Thymus (tissue), 11 donors: Measurements from ENCODE around the gene PDE4B. TPM values are rescaled to one million over a fixed set of nuclear protein-coding genes. Genes with fewer than 3 reads are reported as not detected.
A peak's percentile ranks its signal among the peaks of the same experiment; 100 is the strongest.

Source experiments
- DNase-seq, 9 donors: peaks; one replicate each; pipeline ENCODE4 v3.0.0-alpha.2; 2013; ENCODE audit warnings: low spot score in 9 of 9, low read depth in 6 of 9, missing footprints in 1 of 9
- H3K27ac ChIP-seq, 2 donors: one replicate each; pipeline ENCODE4 v1.5.1; 2013; ENCODE audit warnings: control low read depth in 1 of 2, low read depth in 1 of 2, low read length in 1 of 2, mild to moderate bottlenecking in 1 of 2, moderate library complexity in 1 of 2
- H3K27me3 ChIP-seq, 2 donors: one replicate each; pipeline ENCODE4 v1.5.1; 2013; ENCODE audit warnings: low read length in 1 of 2; ENCODE audit not compliant: control insufficient read depth in 2 of 2, insufficient read depth in 1 of 2
- H3K36me3 ChIP-seq, 2 donors: one replicate each; pipeline ENCODE4 v1.5.1; 2013; ENCODE audit warnings: low read length in 1 of 2, mild to moderate bottlenecking in 1 of 2, moderate library complexity in 1 of 2; ENCODE audit not compliant: control insufficient read depth in 2 of 2, insufficient read depth in 2 of 2
- H3K4me1 ChIP-seq, 2 donors: one replicate each; pipeline ENCODE4 v1.5.1; 2013; ENCODE audit warnings: low read length in 2 of 2; ENCODE audit not compliant: control insufficient read depth in 2 of 2, insufficient read depth in 2 of 2
- H3K4me3 ChIP-seq, 2 donors: one replicate each; pipeline ENCODE4 v1.5.1; 2013; ENCODE audit warnings: low read length in 2 of 2, control low read depth in 1 of 2, mild to moderate bottlenecking in 1 of 2
- H3K9me3 ChIP-seq, 2 donors: one replicate each; pipeline ENCODE4 v1.5.1; 2013; ENCODE audit warnings: low read length in 1 of 2, mild to moderate bottlenecking in 1 of 2; ENCODE audit not compliant: control insufficient read depth in 2 of 2, insufficient read depth in 1 of 2
- WGBS: extraction: QIAGEN DNeasy Blood & Tissue Kit; methylation state at CpG from one replicate; pipeline ENCODE4 v1.1.7; 2013; 5-methylcytosine and 5-hydroxymethylcytosine counted together
- polyA plus RNA-seq: library from polyadenylated mRNA; stranded (reverse); fragments of 200-250 nt; gene quantifications from one replicate; pipeline ENCODE4 v1.2.3, GENCODE V29; 2013
- total RNA-seq: library from RNA; stranded (reverse); fragments of 120-200 nt; gene quantifications from one replicate; pipeline ENCODE4 v1.2.4, GENCODE V29; 2013
- donor health status: healthy.

Gene PDE4B
- total and polyA plus RNA-seq, 2 donors, result 9.9 to 10.9 TPM

DNA sequence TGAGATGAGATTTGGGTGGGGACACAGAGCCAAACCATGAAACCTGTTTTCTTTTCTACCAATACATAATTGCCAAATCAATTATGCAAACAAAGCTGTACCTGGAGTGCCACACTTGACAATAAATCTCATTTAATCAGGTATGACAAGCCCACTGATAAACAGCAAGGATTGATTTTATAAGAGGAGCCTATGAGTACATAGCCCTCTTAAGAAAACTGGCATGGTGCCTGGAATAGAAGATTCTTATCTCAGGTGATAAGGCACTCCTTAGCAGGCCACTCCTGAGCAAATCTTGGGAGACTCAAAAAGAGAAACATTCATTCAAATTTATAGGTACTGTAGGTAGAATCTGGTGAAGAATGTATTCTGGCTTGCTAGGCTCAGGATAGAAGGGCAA lies 28.6 kb upstream of the PDE4B start:
- Histone ChIP-seq H3K27me3 (no peaks in the 10 kb centered on the region), H3K27ac (no peak overlapping the region)
- no peak for DNase-seq

GRCh38 chr1:65765631-65766030 lies 27.1 kb upstream of the PDE4B start:
- no peak overlapping the region for H3K27ac ChIP-seq
- no peaks in the 10 kb centered on the region for H3K4me1 ChIP-seq
- 83% methylated on average over 4 of the region's 4 CpGs for WGBS
- no peaks in the 10 kb centered on the region for H3K36me3 ChIP-seq
- H3K4me3 ChIP-seq, result no peak overlapping the region
- H3K9me3 ChIP-seq, result no peaks in the 10 kb centered on the region
- no peak for DNase-seq
- no peaks in the 10 kb centered on the region for H3K27me3 ChIP-seq

More for the DNA sequence above, 28.6 kb upstream of the PDE4B start:
- H3K36me3 ChIP-seq, result no peaks in the 10 kb centered on the region
- H3K4me1 ChIP-seq, result peaks cover 0 to 3% of the 10 kb centered on the region in 2 donors
- H3K9me3 ChIP-seq, result no peaks in the 10 kb centered on the region
- no peak overlapping the region for H3K4me3 ChIP-seq

- Histone ChIP-seq H3K27me3 (no peaks in the 10 kb centered on the region), H3K27ac (no peak overlapping the region), H3K36me3 (no peaks in the 10 kb centered on the region), H3K4me1 (no peaks in the 10 kb centered on the region), H3K4me3 (no peak overlapping the region), H3K9me3 (no peaks in the 10 kb centered on the region)
- WGBS, result 94% methylated on average over 2 of the region's 2 CpGs
- no peak for DNase-seq
Observed at GRCh38 chr1:65769636-65770035, 23.1 kb upstream of the PDE4B start.

GRCh38 chr1:65772607-65773006 lies 20.1 kb upstream of the PDE4B start:
- Histone ChIP-seq H3K27ac (no peak overlapping the region), H3K36me3 (no peaks in the 10 kb centered on the region), H3K4me3 (no peak overlapping the region), H3K9me3 (no peaks in the 10 kb centered on the region), H3K27me3 (no peaks in the 10 kb centered on the region), H3K4me1 (no peaks in the 10 kb centered on the region)
- WGBS, result 55% methylated on average over 2 of the region's 2 CpGs
- DNase-seq, result no peak

GRCh38 chr1:65773391-65774123 lies 19.1 kb upstream of the PDE4B start:
- no peak overlapping the region for H3K4me3 ChIP-seq
- no peak for DNase-seq
- H3K4me1 ChIP-seq, result no peaks in the 10 kb centered on the region
- H3K9me3 ChIP-seq, result no peaks in the 10 kb centered on the region
- H3K27me3 ChIP-seq, result no peaks in the 10 kb centered on the region
- no peak overlapping the region for H3K27ac ChIP-seq
- WGBS, result 94% methylated on average over 4 of the region's 4 CpGs
- H3K36me3 ChIP-seq, result no peaks in the 10 kb centered on the region

DNA sequence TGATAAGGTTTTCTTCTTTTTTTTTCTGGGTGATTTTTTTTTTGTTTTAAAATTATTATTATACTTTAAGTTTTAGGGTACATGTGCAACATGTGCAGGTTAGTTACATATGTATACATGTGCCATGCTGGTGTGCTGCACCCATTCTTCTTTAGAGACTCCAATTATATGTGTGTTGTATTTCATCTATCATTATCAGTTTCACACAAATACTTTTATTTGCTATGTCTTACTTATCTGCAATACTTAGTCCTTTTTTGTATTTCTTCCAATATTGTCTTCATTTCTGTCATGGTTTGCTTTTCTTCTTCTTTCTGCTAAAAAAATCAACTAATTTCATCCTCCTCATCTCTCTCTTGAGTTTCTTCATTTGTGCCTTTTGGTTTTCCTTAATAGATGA lies 3.9 kb upstream of the PDE4B start:
- Histone ChIP-seq H3K9me3 (peaks cover 0 to 3% of the 10 kb centered on the region in 2 donors), H3K27ac (no peak overlapping the region), H3K27me3 (peaks cover 22 to 31% of the 10 kb centered on the region in 2 donors), H3K4me1 (peaks cover 0 to 3% of the 10 kb centered on the region in 2 donors), H3K4me3 (no peak overlapping the region), H3K36me3 (no peaks in the 10 kb centered on the region)
- no peak for DNase-seq

- peaks cover 0 to 3% of the 10 kb centered on the region in 2 donors for H3K4me1 ChIP-seq
- H3K4me3 ChIP-seq, result no peak overlapping the region
- DNase-seq, result no peak
- WGBS, result 79% methylated on average over 4 of the region's 4 CpGs
- no peak overlapping the region for H3K27ac ChIP-seq
- H3K27me3 ChIP-seq, result peaks cover 27 to 40% of the 10 kb centered on the region in 2 donors
- no peaks in the 10 kb centered on the region for H3K36me3 ChIP-seq
- peaks cover 0 to 3% of the 10 kb centered on the region in 2 donors for H3K9me3 ChIP-seq
Observed at GRCh38 chr1:65791396-65791795, 1.3 kb upstream of the PDE4B start.

GRCh38 chr1:65791801-65792668 lies 660 bp upstream of the PDE4B start:
- H3K27ac ChIP-seq, result no peak overlapping the region

DNA sequence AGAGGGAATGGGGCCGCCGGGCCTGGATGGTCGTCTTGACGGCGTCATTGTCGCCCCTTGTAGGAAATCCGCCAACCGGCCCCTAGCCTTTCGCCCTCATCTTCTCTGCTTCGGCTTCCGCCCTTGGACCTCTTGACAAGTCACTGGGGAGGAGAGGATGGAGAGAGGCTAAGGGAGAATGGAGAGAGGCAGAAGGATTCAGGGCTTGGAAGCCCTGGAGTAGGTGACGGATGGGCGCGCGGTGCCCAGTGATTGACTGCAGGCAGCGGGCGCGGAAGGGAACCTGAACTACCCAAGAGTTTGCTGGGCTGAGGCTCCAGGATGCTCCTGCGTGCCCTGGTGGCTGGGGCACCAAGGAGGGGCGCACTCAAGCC lies 651 bp downstream of the PDE4B start:
- H3K27me3 ChIP-seq, result peaks cover 27 to 40% of the 10 kb centered on the region in 2 donors
- H3K36me3 ChIP-seq, result no peaks in the 10 kb centered on the region
- WGBS, result 10% methylated on average over 20 of the region's 20 CpGs
- H3K4me1 ChIP-seq, result peaks cover 0 to 3% of the 10 kb centered on the region in 2 donors
- H3K27ac ChIP-seq, result no peak overlapping the region
- peaks cover 0 to 3% of the 10 kb centered on the region in 2 donors for H3K9me3 ChIP-seq
- DNase-seq, result no peak
- no peak overlapping the region for H3K4me3 ChIP-seq

More at GRCh38 chr1:65791801-65792668, 660 bp upstream of the PDE4B start:
- DNase-seq, result no peak
- WGBS, result 25% methylated on average over 35 of the region's 35 CpGs
- Histone ChIP-seq H3K36me3 (no peaks in the 10 kb centered on the region), H3K9me3 (peaks cover 0 to 3% of the 10 kb centered on the region in 2 donors), H3K27me3 (peaks cover 27 to 40% of the 10 kb centered on the region in 2 donors), H3K4me3 (peak overlapping the region in 1 of 2 donors; percentile 12), H3K4me1 (peaks cover 0 to 3% of the 10 kb centered on the region in 2 donors)
